Measurements from ENCODE around the gene LRRC52.

The LRRC52 gene, protein sequence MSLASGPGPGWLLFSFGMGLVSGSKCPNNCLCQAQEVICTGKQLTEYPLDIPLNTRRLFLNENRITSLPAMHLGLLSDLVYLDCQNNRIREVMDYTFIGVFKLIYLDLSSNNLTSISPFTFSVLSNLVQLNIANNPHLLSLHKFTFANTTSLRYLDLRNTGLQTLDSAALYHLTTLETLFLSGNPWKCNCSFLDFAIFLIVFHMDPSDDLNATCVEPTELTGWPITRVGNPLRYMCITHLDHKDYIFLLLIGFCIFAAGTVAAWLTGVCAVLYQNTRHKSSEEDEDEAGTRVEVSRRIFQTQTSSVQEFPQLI

DNA sequence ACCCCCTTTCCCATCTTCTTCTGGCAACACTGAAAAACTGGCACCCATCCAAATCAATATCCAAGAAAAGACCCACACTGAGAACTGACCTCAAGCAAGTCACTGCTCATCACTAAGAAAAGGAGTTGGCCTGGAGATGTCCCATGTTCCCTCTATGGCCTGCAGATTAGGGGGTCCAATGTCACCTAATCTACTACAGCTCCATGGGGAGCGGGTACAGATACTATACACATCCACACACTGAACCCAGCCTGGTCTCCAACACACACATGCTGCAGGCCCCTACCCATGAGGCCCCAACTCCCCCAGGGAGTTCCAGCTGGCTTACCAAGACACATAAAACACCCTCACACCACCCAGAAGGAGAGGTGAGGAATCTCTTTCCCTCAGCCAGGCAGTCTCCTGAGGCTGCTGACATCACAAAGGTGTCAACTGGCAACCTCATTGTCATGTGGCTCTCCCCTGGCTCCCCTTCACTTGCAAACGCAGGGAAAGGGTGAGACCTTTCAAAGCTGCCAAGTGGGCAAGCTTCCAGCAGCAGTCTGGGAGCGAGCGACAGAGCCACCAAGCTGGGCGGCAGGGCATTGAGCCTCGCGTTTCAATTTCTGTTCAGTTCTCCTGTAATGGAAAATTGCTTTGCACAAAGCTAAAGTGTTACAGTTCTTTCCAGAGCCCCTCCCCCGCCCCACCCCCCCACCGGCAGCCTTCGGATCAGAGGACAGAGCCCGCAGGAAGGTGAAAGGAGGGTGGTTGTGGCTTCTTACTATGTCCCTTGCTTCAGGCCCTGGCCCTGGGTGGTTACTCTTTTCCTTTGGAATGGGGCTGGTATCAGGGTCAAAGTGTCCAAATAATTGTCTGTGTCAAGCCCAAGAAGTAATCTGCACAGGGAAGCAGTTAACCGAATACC lies at the start of gene LRRC52:
Gene LRRC52, plus strand, starts transcription at position 469 of the 907 bp plus-strand sequence. Its CDS starts 297 bp downstream, at position 766.
- DNase-seq, result no peak

DNA sequence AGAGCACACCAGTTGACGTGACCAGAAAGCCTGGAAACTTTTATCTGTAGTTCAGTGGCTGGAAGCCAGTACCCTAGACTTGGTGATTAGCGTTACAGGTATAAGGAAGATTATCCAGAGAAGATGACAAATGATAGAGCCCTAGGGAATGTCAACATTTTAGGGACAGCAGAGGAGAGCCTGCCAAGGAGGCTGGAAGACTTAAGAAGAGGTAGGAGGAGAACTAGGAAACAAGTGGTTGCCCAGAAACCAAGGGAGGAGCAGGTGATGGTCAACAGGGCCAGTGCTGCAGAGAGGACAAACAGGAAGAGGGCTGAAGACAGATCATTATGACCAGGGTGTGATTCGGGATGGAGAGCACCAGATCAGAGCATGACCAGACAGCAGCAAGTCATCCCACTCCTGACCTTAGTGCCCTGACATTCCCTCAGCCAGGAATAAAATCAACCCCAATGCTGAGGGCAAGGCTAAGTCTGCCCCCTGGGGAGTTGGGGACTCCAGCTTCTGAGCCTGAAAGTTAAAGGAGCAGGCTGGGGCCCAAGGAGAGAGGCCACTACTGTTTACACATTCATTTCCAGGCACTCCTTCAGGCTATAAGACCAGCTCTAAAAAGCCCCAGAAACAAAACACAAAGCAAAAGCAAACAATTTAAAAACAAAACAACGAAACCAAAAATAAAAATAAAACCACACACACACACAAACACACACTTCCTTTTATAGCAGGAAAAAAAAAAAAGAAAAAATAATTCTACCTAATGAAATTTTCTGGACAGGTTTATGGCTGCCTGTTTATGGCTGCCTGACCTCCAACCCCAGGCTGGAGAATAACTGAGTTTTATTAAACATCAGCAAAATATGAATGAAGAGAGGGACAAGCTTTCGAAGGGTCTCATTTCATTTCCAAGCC lies 48.6 kb upstream of the LRRC52 start:
- DNase-seq, result no peak

DNA sequence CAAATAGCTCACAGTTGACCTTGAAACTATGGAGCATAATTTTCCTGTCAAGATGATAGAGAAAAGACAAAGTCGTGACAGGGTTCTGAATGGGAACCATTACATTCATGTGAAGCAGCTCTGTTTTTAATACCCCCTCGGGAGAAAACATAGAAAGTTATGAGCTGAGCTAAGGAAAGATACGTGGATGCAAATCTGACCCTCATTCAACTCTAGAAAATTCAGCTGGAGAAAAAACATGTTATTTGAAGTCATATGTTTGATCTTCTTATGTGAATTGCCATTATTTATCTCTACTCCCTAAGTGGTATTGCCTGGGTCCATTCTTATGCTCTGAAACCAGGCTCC lies 48.0 kb upstream of the LRRC52 start:
- no peak for DNase-seq

DNA sequence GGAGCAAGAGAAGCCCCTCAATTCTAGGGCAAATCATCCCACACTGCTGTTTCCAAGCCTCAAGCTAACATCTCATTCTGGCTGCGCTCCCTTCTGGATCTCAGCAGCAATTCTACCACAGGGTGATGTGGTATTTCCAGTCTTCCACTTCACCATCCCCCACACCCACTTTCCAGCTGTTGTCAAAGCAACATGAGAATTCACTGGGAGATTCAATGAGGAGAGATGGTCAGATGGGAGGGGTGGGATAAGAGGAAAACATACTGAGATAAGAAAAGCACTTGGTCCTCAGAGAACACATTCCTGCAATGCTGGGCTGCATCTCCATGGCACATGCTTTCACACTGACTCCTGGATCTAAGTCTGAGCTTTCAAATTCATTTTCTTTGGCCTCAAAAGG lies 47.3 kb upstream of the LRRC52 start:
- no peak for DNase-seq

DNA sequence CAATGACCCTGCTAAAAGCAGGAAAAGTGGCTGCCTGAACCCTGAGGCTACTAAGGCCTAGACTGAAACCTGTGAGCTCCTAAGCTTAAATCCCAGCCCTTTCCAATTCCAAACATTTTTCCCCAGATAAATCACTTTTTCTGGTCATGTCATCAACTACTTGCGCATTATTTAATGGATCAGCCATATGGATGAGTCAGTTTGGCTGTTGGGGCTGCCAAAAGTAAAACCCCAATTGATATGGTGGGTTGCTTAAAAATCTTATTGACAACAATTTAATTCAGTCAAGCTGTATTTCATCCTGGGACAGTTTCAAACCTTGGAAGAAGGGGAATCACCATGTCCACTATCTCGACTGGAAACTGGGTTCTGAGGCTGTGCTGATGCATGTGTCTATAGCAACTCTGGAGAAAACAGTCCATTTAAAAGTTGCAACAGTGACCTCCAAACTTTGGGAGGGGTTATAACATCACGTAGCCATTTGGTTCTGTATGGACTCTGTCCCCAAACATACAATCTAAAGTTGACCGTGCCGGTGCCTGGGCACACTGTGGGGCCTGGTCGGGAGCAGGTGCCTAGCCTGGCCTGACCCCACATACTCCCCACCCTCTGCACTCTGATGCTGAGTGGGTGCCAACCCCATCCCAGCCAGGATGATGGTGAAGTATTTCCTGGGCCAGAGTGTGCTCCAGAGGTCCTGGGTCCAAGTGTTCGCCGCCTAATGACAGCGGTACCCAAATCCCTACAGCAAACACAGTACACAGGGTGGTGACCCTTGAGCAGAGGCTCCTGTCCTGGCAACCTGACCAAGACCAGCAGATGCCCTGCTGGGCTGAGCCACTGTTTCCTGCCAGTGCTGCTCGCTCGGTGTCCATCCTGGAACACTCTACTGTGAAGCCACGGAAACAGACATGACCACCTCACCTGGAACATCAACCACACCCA lies 46.5 kb upstream of the LRRC52 start:
- DNase-seq, result no peak

DNA sequence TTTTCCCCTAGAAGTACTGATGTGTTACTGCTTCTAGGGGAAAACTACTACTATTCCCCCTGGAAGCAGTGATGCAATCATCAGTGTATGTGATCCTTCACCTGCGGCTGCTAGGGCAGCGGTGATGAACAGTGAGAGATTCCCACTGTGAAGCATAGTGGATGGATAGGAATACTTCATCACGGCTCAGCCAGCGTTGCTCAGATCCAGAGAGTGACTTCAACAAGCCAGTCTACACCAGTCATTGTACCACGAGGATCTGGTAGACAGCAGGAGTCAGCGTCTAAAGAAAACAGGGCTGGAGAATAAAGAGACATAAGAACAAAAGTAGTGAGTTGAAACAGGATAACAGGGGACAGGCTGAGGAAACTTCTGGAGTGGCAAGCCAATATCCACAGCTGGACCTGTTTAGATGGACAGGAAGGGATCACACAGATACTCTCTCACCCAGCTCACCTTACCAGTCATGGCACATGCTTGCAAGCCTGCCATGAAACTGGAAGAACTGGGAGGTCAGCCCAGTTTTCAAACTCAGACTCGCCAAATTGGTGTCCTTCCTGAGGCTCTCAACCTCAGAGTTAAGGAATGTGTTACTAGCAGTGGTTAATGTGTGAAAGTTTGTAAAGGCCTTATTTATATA lies 42.4 kb upstream of the LRRC52 start:
- no peak for DNase-seq

DNA sequence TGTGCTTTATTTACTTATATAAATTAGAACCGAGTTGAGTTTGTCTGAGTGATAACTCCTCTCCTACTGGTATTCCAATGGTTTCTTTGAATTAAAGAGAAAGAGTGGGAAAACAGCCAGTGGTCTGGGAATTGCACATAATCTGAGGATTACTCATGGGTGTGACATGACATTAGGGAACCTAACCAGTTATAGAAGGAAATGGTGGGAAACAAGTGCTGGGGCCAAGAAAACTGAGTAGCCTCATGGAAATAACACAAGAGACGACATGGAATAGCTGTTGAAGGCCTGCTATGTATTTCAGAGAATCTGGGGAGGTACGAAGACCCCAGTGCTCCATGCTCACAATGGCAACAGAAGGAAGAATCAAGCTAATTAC lies 41.8 kb upstream of the LRRC52 start:
- no peak for DNase-seq

DNA sequence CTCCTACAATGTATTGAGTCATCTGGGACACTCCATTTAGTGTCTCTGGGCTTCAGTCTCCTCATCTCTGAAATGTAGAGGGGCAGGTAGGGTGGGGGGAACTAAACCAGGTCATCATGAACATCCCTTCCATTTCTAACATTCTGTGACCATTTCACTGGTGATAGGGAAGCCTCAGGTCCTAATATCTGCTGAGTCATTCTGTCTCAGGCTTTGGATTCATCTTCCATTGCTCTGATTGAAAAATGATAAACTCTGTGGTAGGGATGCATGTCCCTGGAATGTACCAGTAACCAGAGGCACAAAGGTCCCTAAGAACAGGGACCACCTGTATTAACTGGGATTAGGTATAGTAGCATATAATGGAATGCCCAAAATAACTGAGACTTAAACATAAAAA lies 36.2 kb upstream of the LRRC52 start:
- DNase-seq, result no peak

DNA sequence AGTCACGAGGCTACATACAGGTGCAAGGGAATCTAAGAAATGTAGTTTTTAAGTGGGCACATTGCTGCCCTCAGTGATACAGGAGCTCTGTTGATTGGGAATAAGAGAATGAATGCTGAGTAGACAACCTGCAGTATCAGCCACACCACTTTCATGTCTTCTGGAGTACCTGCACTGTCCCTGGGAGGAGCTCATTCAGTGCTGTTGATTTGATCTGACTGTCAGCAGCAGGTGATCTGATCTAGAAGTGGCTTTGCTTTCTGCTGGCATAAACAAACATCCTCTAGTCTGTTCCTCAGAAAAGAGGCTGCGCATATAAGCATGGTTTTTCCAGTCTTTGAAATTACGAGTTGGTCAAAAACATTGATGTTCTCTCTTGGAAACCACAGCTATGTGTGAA lies 35.5 kb upstream of the LRRC52 start:
- DNase-seq, result peak; percentile 78

DNA sequence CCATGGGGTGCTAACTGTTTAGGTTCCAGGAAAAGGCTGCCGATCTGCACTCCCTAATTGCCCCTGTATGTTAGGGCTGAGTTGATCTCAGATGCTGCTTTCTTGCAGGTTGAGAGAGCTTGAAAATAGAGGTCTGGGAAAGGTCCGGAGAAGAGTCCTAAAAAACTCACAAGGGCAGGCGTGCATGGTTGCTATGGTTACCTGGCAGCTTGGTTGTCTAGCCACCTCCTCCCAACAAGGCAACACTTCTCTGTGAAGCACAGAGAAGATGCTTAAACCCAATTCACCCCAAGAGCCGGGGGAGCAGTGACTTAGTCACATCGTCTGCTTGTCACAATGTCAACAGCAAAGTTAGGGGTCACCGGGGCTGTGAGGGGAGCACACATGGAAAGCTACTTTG lies 31.0 kb upstream of the LRRC52 start:
- no peak for DNase-seq

DNA sequence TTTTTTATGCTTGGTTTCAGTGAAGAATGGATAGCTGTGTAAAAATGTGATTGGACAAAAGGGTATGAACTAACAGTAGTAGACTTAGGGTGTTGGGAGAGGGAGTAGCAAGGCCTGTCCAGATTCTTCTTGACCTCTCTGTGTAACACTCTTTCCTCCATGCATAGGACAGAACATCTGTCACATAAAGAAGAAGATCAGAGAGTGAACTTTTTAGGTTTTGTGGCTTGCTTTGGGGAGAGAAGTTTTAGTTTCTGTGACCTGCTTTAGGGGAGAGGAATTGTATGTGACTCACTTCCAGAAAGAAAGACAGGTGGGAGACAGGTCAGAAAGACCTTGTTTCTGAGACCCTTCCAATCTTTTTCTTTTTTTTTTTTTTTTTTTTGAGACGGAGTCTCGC lies 27.3 kb upstream of the LRRC52 start:
- DNase-seq, result no peak

DNA sequence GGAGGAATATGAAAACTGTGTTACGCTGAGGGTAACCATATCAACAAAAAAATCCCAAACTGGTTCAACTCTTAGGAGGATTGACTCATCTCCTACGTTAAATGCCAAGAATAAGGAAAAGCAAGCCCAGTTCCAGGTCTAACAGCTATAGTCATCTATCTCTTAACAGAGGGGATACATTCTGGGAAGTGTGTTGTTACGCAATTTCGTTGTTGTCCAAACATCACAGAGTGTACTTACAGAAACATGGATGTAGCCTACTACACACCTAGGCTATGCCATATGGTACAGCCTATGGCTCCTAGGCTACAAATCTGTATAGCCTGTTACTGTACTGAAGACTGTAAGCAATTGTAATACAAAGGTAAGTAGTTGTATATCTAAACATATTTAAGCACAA lies 23.2 kb upstream of the LRRC52 start:
- DNase-seq, result no peak

DNA sequence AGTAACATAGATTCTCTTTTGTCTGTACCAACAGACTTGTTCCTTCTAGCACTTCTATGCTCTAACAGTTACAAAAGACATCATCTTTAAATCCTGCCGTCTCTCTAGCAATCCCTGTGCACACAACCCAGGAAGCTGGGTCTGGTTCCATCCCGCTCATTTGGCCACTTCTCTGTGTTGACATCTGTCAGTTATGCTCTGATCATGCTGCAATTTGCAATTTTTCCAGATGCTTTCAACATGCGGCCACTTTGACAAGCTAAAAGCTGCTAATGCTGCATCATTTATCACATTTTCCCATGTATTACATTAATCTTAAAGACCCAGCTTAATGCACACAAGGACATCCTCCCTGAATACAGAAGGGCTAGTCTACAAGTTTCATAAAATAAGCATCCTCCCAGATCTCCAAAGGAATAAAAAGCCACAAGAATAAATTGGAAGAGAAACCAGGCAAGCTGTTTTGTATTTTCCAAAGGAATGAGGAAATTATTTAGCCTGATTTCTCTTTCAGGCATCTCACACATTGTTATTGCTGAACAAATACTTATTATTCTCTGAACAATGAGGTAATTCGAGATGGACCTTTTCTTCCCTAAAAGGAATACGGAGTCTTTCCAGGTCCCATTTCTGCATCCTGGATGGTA lies 19.0 kb upstream of the LRRC52 start:
- no peak for DNase-seq

DNA sequence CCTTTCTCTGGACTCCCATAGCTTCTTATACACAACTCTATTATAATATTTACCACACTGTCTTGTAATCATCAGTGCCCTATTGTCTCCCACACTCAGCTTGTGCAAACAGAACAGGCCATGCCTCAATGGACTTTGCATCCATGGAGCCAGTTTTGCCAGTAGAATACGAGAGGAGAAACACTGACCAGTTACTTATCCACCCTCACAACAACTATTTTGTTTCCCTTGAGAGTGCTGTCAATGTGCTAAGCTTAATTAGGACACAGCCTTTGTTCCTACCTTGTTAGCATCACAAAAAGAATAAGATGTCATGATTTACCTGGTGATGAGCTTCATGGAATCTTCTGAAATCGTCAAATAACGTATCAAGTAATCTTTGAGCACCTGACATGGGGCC lies 18.1 kb upstream of the LRRC52 start:
- DNase-seq, result no peak

DNA sequence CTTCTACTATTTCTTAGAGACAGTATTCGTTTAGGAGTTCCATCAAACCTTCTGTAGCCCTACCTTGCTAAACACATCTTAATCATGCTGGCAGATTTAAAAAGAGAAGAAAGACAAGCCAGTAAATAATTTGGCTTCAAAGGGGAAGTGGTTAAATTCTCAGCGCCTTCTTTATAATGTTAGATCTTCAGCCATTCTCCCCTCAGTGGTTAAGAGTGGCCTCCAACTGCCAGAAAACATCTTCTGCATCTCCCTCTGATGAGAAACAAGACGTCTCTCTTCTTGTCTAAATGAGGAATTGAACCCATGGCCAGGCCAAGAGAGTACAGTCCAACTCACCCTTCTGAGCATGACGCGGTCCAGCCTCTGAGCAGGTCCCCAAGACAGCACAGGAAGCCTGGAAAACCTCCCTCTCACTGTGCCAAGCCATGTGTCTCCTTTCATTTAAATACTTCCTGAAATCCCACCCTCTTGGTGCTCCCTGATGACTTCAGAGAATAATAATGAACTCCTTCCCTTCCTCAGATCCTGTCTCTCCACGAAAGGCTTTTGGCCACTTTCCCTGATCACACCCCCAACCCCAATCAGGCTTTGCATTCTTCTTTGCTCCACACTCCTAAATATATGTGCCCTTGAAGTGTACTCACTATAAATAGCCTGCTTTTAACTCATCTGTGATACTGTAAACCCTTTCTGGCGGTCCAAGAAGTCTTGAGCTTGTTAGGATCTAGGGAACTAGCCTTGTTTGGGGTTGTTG lies 16.4 kb upstream of the LRRC52 start:
- no peak for DNase-seq

DNA sequence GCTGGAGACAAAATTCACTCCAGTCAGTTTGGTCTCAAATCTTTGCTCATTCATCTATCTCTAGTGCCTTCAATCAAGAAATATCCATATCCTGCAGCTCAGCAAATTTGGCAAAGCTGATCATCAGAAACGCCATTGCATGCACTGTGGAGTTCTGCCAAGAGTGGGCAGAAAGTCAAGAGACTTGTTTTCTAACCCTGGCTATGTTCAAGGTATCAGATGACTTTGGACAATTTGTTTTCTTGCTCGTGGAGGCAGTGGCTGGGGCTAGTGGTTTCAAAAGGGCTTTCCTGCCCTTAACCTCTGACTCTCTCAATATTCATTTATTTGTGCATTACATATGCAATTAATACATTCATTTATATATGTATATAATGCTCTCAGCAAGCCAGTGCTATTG lies 12.8 kb upstream of the LRRC52 start:
- DNase-seq, result no peak

DNA sequence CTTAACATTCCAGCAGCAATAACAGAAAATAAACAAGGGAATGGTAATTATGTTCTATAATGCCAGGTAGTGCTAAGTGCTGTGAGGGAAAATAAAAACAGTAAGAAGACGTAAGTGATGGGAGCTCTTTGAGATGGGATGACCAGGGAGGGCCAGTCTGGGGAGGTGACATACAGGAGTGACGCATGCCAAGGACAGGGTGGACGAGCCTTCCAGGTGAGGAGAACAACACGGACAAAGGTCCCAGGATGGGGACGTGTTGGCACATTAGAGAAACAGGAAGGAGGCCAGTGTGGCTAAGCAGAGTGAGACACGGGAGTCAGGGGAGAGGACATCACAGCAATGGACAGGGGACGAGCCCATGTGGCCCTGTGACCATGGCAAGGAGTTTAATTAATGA lies 11.7 kb upstream of the LRRC52 start:
- no peak for DNase-seq

DNA sequence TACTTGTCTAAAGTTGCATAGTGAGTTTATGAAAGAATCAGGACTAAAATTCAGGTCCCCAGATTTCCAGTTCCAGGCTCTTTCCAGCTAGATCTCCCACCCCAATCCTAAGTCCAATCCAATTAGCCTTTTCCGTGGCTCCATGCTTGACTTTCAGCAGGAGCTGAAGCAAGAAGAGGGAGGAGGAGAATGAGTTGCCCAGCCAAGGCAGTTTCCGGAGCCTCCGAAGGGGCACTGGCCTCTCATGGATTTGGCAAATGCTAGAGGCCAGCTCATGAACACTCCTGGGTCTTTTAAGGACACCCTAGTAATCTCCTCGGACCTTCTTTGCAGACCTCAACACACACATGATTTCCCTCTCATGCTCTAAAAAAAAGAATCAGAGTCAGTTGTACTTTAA lies 10.5 kb upstream of the LRRC52 start:
- no peak for DNase-seq

DNA sequence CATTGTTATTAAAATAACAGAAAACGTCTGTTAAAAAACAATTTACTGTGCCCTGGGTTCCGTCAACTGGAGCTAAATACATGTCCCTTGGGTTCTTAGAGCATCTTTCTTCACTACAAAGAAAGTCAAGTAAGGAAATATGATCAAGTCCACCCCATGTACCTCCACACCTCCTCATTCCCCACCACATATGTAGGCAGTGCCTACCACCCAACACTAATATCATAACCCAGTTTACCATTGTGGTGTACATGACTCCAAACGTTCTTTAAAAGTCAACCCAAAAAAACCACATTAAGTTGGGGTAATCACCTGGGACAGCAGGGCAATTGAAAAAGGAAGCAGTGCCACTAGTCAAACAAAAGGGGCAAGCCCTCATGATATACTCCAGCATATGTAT lies 7.8 kb upstream of the LRRC52 start:
- no peak for DNase-seq

DNA sequence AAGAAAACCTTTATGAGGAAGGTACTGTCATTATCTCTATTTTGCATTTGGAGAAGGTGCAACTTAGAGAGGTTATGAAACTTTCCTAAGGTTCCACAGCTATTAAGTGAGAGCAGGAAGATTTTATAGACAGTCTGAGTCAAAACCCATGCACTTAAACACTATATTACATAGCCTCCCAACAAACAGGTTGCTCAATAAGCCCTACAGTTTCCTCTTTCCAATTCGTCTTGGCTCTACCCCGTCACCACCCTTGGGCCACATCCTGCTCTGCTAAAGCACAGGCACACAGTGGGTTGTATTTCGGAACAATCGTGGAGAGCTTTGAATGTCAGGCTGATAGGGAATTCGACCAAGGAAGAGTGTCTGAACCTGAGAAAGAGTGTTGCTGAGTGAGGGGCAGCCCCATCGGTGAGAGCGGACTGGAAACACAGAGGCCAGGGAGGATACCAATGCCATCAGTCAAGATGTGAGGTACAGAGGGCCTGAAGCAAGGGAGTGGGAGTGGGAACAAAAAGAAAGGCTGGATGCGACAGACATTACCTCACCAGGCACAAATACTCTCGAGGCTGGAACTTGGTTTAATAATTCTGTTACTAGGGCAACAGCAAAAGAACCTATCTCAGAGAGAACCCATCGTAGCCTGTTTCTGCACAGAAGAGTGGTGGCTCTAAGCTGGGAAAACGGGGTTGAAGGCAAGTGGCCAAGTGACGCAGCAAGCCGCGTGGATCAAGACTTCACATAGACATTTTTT lies 6.3 kb upstream of the LRRC52 start:
- DNase-seq, result no peak

All from NCI-H510A (cell line).